CD14-positive monocyte (primary cell): ENCODE data around the gene GTF2A1L. TPM values are rescaled to one million over a fixed set of nuclear protein-coding genes. Genes with fewer than 3 reads are reported as not detected.

Experiments
- DNase-seq, 3 donors: peaks; one replicate each; pipeline ENCODE4 v3.0.0-alpha.2; 2011 to 2022
- H2AFZ ChIP-seq: 2 replicates; pipeline ENCODE4 v1.6.0; 2012; ENCODE audit warnings: mild to moderate bottlenecking, low read depth, low read length, inconsistent platforms; ENCODE audit not compliant: insufficient read depth, poor library complexity, severe bottlenecking
- H3K27ac ChIP-seq, 2 donors: 1 replicate in 1 of 2; 2 replicates in 1 of 2; pipeline ENCODE4 v1.5.1; 2012 to 2013; ENCODE audit warnings: low read length in 2 of 2, control low read depth in 1 of 2, inconsistent platforms in 1 of 2, low read depth in 1 of 2, mild to moderate bottlenecking in 1 of 2
- H3K27me3 ChIP-seq, 2 donors: one replicate each; pipeline versions ENCODE4 v1.6.0 to v1.6.1; 2011 to 2013; ENCODE audit warnings: low read length in 2 of 2; ENCODE audit not compliant: control insufficient read depth in 2 of 2, insufficient read depth in 2 of 2
- H3K36me3 ChIP-seq, 2 donors: replicated peaks in 1 of 2; 1 replicate in 1 of 2; 2 replicates in 1 of 2; pipeline versions ENCODE4 v1.5.1 to v1.6.1; 2012 to 2013; ENCODE audit warnings: low read length in 2 of 2, control low read depth in 1 of 2, inconsistent platforms in 1 of 2, mild to moderate bottlenecking in 1 of 2; ENCODE audit not compliant: insufficient read depth in 2 of 2, control insufficient read depth in 1 of 2
- H3K4me1 ChIP-seq, 2 donors: 1 replicate in 1 of 2; 2 replicates in 1 of 2; pipeline versions ENCODE4 v1.5.1 to v1.6.1; 2012 to 2013; ENCODE audit warnings: low read length in 2 of 2, control low read depth in 1 of 2, inconsistent platforms in 1 of 2, mild to moderate bottlenecking in 1 of 2, moderate library complexity in 1 of 2; ENCODE audit not compliant: insufficient read depth in 2 of 2, control insufficient read depth in 1 of 2
- H3K4me2 ChIP-seq: replicated peaks from 2 replicates; pipeline ENCODE3; 2012; ENCODE audit warnings: low read length, moderate library complexity, mild to moderate bottlenecking; ENCODE audit not compliant: poor library complexity, severe bottlenecking; ENCODE audit errors: extremely low read depth
- H3K4me3 ChIP-seq, 3 experiments: fragments of 200-600 bp in 1 of 3; sonication (generic) in 1 of 3; replicated peaks in 1 of 3; 1 replicate in 2 of 3; 2 replicates in 1 of 3; pipeline ENCODE4 v1.5.1; 2011 to 2013; ENCODE audit warnings: low read length in 3 of 3, mild to moderate bottlenecking in 3 of 3, control low read depth in 2 of 3, low read depth in 2 of 3, inconsistent platforms in 1 of 3, moderate library complexity in 1 of 3
- H3K79me2 ChIP-seq: 2 replicates; pipeline ENCODE4 v1.6.0; 2012; ENCODE audit warnings: mild to moderate bottlenecking, control low read depth, inconsistent platforms, low read length, moderate library complexity; ENCODE audit not compliant: insufficient read depth
- H3K9ac ChIP-seq: 2 replicates; pipeline ENCODE4 v1.6.0; 2017; ENCODE audit warnings: low read length, mild to moderate bottlenecking; ENCODE audit not compliant: insufficient read depth, poor library complexity, severe bottlenecking
- H3K9me3 ChIP-seq, 2 donors: replicated peaks in 1 of 2; 1 replicate in 1 of 2; 2 replicates in 1 of 2; pipeline versions ENCODE4 v1.5.1 to v1.6.1; 2012 to 2013; ENCODE audit warnings: low read length in 2 of 2, control low read depth in 1 of 2; ENCODE audit not compliant: control insufficient read depth in 1 of 2, insufficient read depth in 1 of 2
- H4K20me1 ChIP-seq: 2 replicates; pipeline ENCODE4 v1.6.0; 2012; ENCODE audit warnings: mild to moderate bottlenecking, low read length, control low read depth, moderate library complexity; ENCODE audit not compliant: insufficient read depth
- H3K27ac Mint-ChIP-seq, 7 donors: one replicate each; pipeline ENCODE4 v1.8.0; 2020; ENCODE audit warnings: mild to moderate bottlenecking in 7 of 7, mixed read lengths in 7 of 7, moderate library complexity in 6 of 7, inconsistent platforms in 2 of 7
- H3K27me3 Mint-ChIP-seq, 3 donors: one replicate each; pipeline ENCODE4 v1.8.0; 2021 to 2022; ENCODE audit warnings: low read depth in 3 of 3, mild to moderate bottlenecking in 3 of 3, mixed read lengths in 3 of 3, moderate library complexity in 3 of 3, inconsistent platforms in 1 of 3
- H3K36me3 Mint-ChIP-seq, 2 donors: one replicate each; pipeline ENCODE4 v1.8.0; 2020; ENCODE audit warnings: mixed read lengths in 2 of 2, inconsistent platforms in 1 of 2, mild to moderate bottlenecking in 1 of 2
- H3K4me1 Mint-ChIP-seq: one replicate; pipeline ENCODE4 v1.8.0; 2020; ENCODE audit warnings: mild to moderate bottlenecking, mixed read lengths
- H3K4me3 Mint-ChIP-seq, 2 donors: one replicate each; pipeline ENCODE4 v1.8.0; 2020; ENCODE audit warnings: mild to moderate bottlenecking in 2 of 2, mixed read lengths in 2 of 2, moderate library complexity in 1 of 2
- H3K9me3 Mint-ChIP-seq, 7 donors: one replicate each; pipeline ENCODE4 v1.8.0; 2020 to 2022; ENCODE audit warnings: mixed read lengths in 7 of 7, mild to moderate bottlenecking in 6 of 7, moderate library complexity in 6 of 7, inconsistent platforms in 2 of 7
- WGBS: methylation state at CpG from one replicate; pipeline ENCODE4 v1.1.5; 2013; ENCODE audit warnings: missing lambda C conversion rate; ENCODE audit not compliant: insufficient coverage; 5-methylcytosine and 5-hydroxymethylcytosine counted together
- intact Hi-C, 2 donors: fragments of 100-400 bp; cut with micrococcal nuclease; formaldehyde crosslinking; loops; one replicate each; pipeline versions ENCODE4 v1.15.0 to v1.15.1; 2023
- polyA plus RNA-seq, 3 donors: library from polyadenylated mRNA; depleted of rRNA in 1 of 3; unstranded in 2 of 3; stranded (reverse) in 1 of 3; fragments of 300-500 nt in 2 of 3; fragments of >200 nt in 1 of 3; fragmentation: Illumina TruSeq in 2 of 3; gene quantifications; 1 replicate in 2 of 3; 2 replicates in 1 of 3; pipeline ENCODE4 v1.2.3, GENCODE V29; 2012 to 2021
- TF ChIP-seq, protein P1 (sequence below): fragments of 200-600 bp; IDR thresholded peaks from one replicate; pipeline ENCODE4 v1.8.0; 2022; ENCODE audit warnings: antibody characterized with exemption, mild to moderate bottlenecking

The GTF2A1L gene
- polyA plus RNA-seq, 3 donors, result not detected

GRCh38 chr2:48717846-48718245 is 100.2 kb downstream of the GTF2A1L start:
- H3K27ac ChIP-seq, result no peak overlapping the region
- H3K27ac Mint-ChIP-seq, result no peak overlapping the region
- no peaks in the 10 kb centered on the region for H3K27me3 ChIP-seq
- peaks cover 0 to 2% (median 0%) of the 10 kb centered on the region in 7 donors for H3K9me3 Mint-ChIP-seq
- no peak overlapping the region for H3K9ac ChIP-seq
- no peaks in the 10 kb centered on the region for H3K4me1 Mint-ChIP-seq
- no peaks in the 10 kb centered on the region for H4K20me1 ChIP-seq
- no peak overlapping the region for H3K4me3 ChIP-seq
- H3K4me2 ChIP-seq, result no peak overlapping the region
- H3K36me3 Mint-ChIP-seq, result no peaks in the 10 kb centered on the region
- DNase-seq, result no peak
- H3K27me3 Mint-ChIP-seq, result no peaks in the 10 kb centered on the region
- intact Hi-C loops, result no loop called here
- no peaks in the 10 kb centered on the region for H3K36me3 ChIP-seq
- no peaks in the 10 kb centered on the region for H3K79me2 ChIP-seq
- TF ChIP-seq, protein P1, sequence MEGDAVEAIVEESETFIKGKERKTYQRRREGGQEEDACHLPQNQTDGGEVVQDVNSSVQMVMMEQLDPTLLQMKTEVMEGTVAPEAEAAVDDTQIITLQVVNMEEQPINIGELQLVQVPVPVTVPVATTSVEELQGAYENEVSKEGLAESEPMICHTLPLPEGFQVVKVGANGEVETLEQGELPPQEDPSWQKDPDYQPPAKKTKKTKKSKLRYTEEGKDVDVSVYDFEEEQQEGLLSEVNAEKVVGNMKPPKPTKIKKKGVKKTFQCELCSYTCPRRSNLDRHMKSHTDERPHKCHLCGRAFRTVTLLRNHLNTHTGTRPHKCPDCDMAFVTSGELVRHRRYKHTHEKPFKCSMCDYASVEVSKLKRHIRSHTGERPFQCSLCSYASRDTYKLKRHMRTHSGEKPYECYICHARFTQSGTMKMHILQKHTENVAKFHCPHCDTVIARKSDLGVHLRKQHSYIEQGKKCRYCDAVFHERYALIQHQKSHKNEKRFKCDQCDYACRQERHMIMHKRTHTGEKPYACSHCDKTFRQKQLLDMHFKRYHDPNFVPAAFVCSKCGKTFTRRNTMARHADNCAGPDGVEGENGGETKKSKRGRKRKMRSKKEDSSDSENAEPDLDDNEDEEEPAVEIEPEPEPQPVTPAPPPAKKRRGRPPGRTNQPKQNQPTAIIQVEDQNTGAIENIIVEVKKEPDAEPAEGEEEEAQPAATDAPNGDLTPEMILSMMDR, result no peak
- no CpG with 5 or more reads among the region's 3 CpGs for WGBS
- H3K4me3 Mint-ChIP-seq, result no peak overlapping the region
- no peaks in the 10 kb centered on the region for H3K4me1 ChIP-seq
- H2AFZ ChIP-seq, result no peak overlapping the region
- H3K9me3 ChIP-seq, result no peaks in the 10 kb centered on the region

DNA sequence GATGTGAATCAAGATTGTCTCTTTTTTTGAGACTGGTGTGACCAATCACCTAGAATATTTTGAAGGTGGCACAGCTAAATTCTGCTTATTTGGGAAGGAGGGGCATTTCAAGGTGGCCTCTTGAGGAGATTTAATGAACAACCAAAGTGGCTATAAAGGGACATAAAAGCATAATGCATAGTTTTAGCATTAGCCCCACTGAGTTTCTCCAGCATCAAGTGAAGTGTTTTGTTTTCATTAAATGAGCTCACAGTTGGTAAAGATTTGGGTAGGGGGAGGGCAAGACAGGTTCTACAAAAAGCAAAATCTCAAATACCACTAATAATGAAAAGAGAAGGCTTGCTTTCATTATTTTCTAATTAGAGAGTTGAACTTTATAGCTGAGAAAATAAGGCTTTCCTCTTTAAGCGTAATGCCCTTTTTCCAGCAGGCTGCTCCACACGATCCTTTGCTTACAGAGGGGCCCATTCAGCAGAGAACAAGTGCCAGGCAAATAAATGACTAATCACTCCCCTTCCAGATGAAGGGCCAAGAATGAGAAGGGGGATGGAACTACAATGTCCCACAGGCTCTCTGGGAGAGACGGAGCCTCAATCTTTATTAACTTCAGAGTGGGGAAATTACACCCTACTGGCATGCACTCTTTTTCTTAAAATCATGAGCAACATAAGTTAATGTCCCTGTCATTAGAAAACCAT is 102.0 kb downstream of the GTF2A1L start:
- H3K27ac ChIP-seq, result no peak overlapping the region
- Mint-ChIP-seq H3K4me1 (no peaks in the 10 kb centered on the region), H3K27ac (no peak overlapping the region)

More for the DNA sequence above, 102.0 kb downstream of the GTF2A1L start:
- Histone ChIP-seq H3K4me3 (no peak overlapping the region), H3K36me3 (no peaks in the 10 kb centered on the region), H3K4me2 (no peak overlapping the region), H3K9ac (no peak overlapping the region), H3K27me3 (no peaks in the 10 kb centered on the region), H4K20me1 (no peaks in the 10 kb centered on the region), H2AFZ (no peak overlapping the region), H3K9me3 (no peaks in the 10 kb centered on the region), H3K4me1 (no peaks in the 10 kb centered on the region), H3K79me2 (no peaks in the 10 kb centered on the region)
- intact Hi-C loops, result no loop called here
- Mint-ChIP-seq H3K9me3 (peaks cover 0 to 2% (median 0%) of the 10 kb centered on the region in 7 donors), H3K27me3 (no peaks in the 10 kb centered on the region), H3K36me3 (no peaks in the 10 kb centered on the region), H3K4me3 (no peak overlapping the region)
- TF ChIP-seq, protein P1, result no peak
- WGBS, result no CpG with 5 or more reads among the region's 3 CpGs
- DNase-seq, result no peak
